HepG2 (cell line): ENCODE data around the gene ZSWIM6. TPM values are rescaled to one million over a fixed set of nuclear protein-coding genes. Genes with fewer than 3 reads are reported as not detected.

Experiments
- FOSL2 ChIP-seq: sonication (generic); formaldehyde crosslinking; IDR thresholded peaks from 2 replicates; pipeline ENCODE4 v1.4.0; 2020; ENCODE audit warnings: missing genetic modification reagents
- RARA ChIP-seq: IDR thresholded peaks from 2 replicates; pipeline ENCODE4 v1.6.1; 2016; ENCODE audit warnings: missing genetic modification reagents, missing compliant biosample characterization
- TMF1 ChIP-seq: sonication (generic); formaldehyde crosslinking; IDR thresholded peaks from 2 replicates; pipeline ENCODE4 v1.8.1; 2022; ENCODE audit warnings: low read depth, missing genetic modification reagents
- polyA plus RNA-seq, 8 experiments: library from polyadenylated mRNA; depleted of rRNA in 3 of 8; stranded (reverse) in 7 of 8; unstranded in 1 of 8; fragments of >200 nt; fragmentation: Illumina TruSeq in 4 of 8; extraction: Trizol in 4 of 8; gene quantifications; 2 replicates each; pipeline versions ENCODE4 v1.2.1 to v1.2.3, GENCODE V29; 2011 to 2016; ENCODE audit warnings: low read depth in 4 of 8, missing spikeins in 1 of 8, mixed read lengths in 1 of 8; ENCODE audit not compliant: insufficient read depth in 1 of 8
- total RNA-seq, 5 experiments: library from RNA; depleted of rRNA; stranded (reverse); fragments of >200 nt; fragmentation: Illumina TruSeq; extraction: Trizol; gene quantifications; 2 replicates each; pipeline ENCODE4 v1.2.3, GENCODE V29; 2016; ENCODE audit warnings: low read depth in 1 of 5
- TF ChIP-seq, protein P1 (sequence below): sonication (generic); formaldehyde crosslinking; IDR thresholded peaks from 2 replicates; pipeline ENCODE4 v1.5.0; 2020; ENCODE audit warnings: mild to moderate bottlenecking, missing genetic modification reagents, borderline replicate concordance

The ZSWIM6 gene
- total and polyA plus RNA-seq, 2 of the 13 experiments (the other 11 are each of a cell fraction or from before 2014, with no cell fraction given) = 0.82 to 1.9 TPM

DNA sequence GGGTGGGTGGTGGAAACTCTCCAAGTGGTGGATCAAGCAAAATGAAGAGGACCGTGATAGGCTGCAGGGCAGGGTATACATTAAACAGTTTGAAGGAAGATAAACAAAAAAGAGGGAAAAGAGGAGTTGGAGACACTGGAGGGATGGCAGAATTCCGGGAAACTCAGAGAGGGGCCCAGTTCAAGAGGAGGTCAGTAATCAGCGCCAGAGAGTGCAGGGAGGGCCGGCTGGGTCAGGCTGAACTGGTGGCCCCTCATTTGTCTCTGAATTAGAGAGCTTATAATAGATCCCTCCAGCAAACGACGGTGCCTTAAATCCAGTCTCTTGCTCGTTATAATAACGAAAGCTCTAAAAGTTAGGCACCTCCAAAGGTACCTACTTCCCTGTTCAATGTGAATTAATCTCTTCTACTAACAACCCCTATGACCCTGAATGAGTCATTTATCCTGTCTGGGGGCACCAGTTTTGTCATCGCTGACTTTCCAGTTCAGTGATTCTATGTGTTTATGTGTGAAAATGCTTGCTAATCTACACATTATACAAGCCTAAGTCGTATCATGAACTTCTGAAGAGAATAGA is 2.4 kb upstream of the ZSWIM6 start (continued):
- TF ChIP-seq, protein P1, sequence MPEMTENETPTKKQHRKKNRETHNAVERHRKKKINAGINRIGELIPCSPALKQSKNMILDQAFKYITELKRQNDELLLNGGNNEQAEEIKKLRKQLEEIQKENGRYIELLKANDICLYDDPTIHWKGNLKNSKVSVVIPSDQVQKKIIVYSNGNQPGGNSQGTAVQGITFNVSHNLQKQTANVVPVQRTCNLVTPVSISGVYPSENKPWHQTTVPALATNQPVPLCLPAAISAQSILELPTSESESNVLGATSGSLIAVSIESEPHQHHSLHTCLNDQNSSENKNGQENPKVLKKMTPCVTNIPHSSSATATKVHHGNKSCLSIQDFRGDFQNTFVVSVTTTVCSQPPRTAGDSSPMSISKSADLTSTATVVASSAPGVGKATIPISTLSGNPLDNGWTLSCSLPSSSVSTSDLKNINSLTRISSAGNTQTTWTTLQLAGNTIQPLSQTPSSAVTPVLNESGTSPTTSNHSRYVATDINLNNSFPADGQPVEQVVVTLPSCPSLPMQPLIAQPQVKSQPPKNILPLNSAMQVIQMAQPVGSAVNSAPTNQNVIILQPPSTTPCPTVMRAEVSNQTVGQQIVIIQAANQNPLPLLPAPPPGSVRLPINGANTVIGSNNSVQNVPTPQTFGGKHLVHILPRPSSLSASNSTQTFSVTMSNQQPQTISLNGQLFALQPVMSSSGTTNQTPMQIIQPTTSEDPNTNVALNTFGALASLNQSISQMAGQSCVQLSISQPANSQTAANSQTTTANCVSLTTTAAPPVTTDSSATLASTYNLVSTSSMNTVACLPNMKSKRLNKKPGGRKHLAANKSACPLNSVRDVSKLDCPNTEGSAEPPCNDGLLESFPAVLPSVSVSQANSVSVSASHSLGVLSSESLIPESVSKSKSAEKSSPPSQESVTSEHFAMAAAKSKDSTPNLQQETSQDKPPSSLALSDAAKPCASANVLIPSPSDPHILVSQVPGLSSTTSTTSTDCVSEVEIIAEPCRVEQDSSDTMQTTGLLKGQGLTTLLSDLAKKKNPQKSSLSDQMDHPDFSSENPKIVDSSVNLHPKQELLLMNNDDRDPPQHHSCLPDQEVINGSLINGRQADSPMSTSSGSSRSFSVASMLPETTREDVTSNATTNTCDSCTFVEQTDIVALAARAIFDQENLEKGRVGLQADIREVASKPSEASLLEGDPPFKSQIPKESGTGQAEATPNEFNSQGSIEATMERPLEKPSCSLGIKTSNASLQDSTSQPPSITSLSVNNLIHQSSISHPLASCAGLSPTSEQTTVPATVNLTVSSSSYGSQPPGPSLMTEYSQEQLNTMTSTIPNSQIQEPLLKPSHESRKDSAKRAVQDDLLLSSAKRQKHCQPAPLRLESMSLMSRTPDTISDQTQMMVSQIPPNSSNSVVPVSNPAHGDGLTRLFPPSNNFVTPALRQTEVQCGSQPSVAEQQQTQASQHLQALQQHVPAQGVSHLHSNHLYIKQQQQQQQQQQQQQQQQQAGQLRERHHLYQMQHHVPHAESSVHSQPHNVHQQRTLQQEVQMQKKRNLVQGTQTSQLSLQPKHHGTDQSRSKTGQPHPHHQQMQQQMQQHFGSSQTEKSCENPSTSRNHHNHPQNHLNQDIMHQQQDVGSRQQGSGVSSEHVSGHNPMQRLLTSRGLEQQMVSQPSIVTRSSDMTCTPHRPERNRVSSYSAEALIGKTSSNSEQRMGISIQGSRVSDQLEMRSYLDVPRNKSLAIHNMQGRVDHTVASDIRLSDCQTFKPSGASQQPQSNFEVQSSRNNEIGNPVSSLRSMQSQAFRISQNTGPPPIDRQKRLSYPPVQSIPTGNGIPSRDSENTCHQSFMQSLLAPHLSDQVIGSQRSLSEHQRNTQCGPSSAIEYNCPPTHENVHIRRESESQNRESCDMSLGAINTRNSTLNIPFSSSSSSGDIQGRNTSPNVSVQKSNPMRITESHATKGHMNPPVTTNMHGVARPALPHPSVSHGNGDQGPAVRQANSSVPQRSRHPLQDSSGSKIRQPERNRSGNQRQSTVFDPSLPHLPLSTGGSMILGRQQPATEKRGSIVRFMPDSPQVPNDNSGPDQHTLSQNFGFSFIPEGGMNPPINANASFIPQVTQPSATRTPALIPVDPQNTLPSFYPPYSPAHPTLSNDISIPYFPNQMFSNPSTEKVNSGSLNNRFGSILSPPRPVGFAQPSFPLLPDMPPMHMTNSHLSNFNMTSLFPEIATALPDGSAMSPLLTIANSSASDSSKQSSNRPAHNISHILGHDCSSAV (CRISPR knock-in tag) = no peak
- TF ChIP-seq FOSL2 (CRISPR knock-in tag) (peak; percentile 73; the same call in 1 of the 2 replicates), RARA (peak; percentile 46), TMF1 (CRISPR knock-in tag) (no peak)
